ENCODE results near the gene SLC25A44.

GRCh38 chr1:156191292-156191964 lies 2.5 kb upstream of the SLC25A44 start:
- TF ChIP-seq GATA2 (IDR thresholded peaks at IDR 0.05; ENCODE audit: low read depth, low read length) (no peak), GATA3 (IDR thresholded peaks at IDR 0.05; ENCODE audit: low read depth, low read length) (no peak)

All from SH-SY5Y (cell line).